ENCODE results near the gene PTPRD.

The PTPRD gene

DNA sequence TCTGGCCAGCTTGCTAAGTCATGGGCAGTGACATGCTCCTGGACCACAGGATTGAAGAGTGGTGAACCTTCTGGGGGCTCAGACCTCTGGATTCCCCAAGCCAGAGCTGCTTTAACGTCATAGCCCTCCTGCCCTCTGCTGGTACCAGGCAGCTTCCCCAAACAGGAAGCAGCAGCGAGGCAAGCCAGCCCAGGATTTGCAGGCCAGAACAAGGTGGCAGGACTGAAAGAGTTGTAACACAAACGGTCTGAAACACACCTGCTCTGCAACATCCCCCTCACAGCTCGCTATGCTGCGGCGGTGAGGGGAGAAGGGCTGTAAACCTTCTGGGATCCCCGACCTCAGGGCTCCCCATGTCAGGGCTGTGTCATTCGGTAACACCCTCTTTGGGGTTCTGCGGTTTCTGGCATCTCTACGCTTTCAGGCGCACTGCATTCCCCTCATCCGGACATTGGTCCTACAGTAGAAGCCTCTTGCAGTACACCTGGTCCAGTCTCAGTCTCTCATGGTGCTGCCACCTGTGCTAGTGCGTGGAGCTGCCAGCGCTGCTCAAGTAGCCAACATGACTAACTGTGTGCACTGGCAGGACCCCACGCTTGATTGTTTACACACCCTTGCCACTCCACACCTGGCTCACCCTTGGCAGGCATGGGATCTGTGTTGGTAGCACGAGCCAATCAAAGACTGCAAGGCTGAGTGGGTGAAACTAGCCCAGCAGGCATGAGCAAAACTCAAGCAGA lies 893.3 kb downstream of the PTPRD start:
- DNase-seq (ENCODE audit: low read depth), result no peak
- TF ChIP-seq, protein P1, sequence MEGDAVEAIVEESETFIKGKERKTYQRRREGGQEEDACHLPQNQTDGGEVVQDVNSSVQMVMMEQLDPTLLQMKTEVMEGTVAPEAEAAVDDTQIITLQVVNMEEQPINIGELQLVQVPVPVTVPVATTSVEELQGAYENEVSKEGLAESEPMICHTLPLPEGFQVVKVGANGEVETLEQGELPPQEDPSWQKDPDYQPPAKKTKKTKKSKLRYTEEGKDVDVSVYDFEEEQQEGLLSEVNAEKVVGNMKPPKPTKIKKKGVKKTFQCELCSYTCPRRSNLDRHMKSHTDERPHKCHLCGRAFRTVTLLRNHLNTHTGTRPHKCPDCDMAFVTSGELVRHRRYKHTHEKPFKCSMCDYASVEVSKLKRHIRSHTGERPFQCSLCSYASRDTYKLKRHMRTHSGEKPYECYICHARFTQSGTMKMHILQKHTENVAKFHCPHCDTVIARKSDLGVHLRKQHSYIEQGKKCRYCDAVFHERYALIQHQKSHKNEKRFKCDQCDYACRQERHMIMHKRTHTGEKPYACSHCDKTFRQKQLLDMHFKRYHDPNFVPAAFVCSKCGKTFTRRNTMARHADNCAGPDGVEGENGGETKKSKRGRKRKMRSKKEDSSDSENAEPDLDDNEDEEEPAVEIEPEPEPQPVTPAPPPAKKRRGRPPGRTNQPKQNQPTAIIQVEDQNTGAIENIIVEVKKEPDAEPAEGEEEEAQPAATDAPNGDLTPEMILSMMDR (IDR thresholded peaks at IDR 0.05; ENCODE audit: control insufficient read depth, insufficient read depth, low read depth, low read length, missing control alignments), result no peak
- no peak overlapping the region for H3K4me3 ChIP-seq (ENCODE audit: control insufficient read depth, low read depth, low read length)

DNA sequence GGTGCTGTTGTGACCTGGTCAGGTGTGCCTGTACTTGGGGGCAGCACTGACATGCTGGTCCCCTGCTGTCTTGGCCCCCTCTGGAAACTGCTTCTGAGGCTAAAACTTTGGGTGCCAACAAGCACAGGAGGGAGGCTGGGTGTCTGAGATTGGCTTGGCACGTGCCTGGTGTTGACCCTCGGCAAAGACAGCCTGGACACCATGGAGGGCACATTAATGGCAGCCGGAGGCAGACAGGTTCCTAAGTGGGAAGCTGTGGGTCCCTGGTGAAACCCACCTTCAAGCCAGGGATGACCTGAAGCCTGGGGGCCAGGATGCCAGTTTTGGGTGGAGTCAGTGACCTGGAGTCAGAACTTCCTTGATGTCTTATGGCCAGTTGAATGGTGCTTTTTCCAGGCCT lies 894.1 kb downstream of the PTPRD start:
- TF ChIP-seq, protein P1 (IDR thresholded peaks at IDR 0.05; ENCODE audit: control insufficient read depth, insufficient read depth, low read depth, low read length, missing control alignments), result no peak
- no peak overlapping the region for H3K4me3 ChIP-seq (ENCODE audit: control insufficient read depth, low read depth, low read length)
- DNase-seq (ENCODE audit: low read depth), result no peak

DNA sequence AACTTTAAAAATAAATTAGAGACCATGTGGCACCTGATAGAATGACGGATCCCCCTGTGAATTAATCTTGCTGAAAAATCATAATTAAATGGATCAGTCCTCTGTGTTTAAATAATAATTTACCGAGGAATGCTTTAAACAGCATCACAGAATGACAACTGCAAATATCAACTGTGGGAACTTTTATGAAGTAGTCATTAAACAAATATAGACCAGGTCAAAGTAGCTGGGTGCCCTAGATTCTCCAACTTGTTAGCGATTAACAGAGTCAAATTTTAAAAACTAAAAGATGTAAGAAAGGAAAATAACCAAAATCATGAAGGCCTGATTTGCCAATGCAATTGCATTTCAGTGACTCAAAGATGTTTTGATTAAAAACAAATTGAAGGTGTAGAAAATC lies 933.4 kb downstream of the PTPRD start:
- H3K4me3 ChIP-seq (ENCODE audit: control insufficient read depth, low read depth, low read length), result no peak overlapping the region
- TF ChIP-seq, protein P1 (IDR thresholded peaks at IDR 0.05; ENCODE audit: control insufficient read depth, insufficient read depth, low read depth, low read length, missing control alignments), result no peak
- DNase-seq (ENCODE audit: low read depth), result no peak

DNA sequence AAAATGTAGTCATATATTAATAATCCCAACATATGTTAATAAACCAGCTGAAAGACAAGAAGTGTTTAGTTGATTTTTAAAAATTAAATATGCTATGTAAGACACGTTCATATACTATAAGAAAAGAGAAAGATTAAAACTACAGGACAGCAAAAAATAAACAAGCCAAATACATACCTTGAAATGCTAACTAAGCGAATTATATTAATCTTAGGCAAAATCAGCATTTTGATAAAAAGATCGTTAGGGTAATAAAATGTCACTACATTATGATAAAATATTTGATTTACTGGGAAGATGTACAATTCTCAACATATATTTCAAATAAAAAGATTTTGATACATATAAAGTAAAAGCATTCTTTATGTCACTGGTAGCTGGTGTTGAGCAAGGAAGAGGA lies 938.3 kb downstream of the PTPRD start:
- DNase-seq (ENCODE audit: low read depth), result no peak
- H3K4me3 ChIP-seq (ENCODE audit: control insufficient read depth, low read depth, low read length), result no peak overlapping the region
- TF ChIP-seq, protein P1 (IDR thresholded peaks at IDR 0.05; ENCODE audit: control insufficient read depth, insufficient read depth, low read depth, low read length, missing control alignments), result no peak

DNA sequence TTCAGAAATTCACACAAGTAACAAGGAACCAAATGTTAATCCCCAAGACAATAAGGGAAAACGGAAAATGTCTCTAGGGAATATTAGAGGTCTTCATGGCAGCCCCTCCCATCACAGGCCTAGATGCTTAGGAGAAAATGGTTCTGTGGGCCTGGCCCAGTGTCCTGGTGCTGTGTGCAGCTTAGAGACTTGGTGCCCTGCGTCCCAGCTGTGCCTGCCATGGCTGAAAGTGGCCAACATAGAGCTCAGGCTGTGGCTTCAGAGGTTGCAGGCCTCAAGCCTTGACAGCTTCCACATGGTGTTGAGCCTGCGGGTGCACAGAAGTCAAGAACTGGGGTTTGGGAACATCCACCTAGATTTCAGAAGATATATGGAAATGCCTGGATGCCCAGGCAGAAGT lies 942.3 kb downstream of the PTPRD start:
- H3K4me3 ChIP-seq (ENCODE audit: control insufficient read depth, low read depth, low read length), result no peak overlapping the region
- TF ChIP-seq, protein P1 (IDR thresholded peaks at IDR 0.05; ENCODE audit: control insufficient read depth, insufficient read depth, low read depth, low read length, missing control alignments), result no peak
- no peak for DNase-seq (ENCODE audit: low read depth)

DNA sequence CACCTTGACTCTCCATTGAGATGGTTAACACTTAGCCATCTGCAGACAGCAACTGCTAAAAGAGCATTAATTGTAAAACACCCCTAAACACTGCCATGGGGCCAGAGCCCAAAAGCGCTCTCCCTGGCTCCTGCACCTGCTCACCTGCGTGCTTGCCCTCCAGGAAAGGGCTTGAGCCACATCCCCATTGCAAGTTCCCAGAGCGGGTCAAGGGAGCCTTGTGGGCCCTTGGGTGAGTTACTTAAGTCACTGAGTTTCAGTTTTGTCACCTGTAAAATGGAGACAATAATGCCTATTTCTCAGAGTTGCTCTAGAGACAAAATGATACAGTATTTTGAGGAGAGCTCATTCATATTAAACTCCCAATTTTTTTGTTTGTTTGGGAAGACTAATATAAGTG lies 967.8 kb downstream of the PTPRD start:
- TF ChIP-seq, protein P1 (IDR thresholded peaks at IDR 0.05; ENCODE audit: control insufficient read depth, insufficient read depth, low read depth, low read length, missing control alignments), result no peak
- H3K4me3 ChIP-seq (ENCODE audit: control insufficient read depth, low read depth, low read length), result no peak overlapping the region
- DNase-seq (ENCODE audit: low read depth), result no peak
